Activated CD4-positive, alpha-beta T cell treated with anti-CD3 and anti-CD28 coated beads, Interleukin-2, amount 10 ng/mL, durations not matched to agents 7 days and 5 days (primary cell): ENCODE results near the gene TRAF5. TPM values are rescaled to one million over a fixed set of nuclear protein-coding genes. Genes with fewer than 3 reads are reported as not detected.

Experiments used
- total RNA-seq, 2 experiments: library from RNA; stranded (reverse); gene quantifications; one replicate each; pipeline ENCODE4 v1.2.3, GENCODE V29; 2021

The TRAF5 gene
- total RNA-seq, 2 experiments from 2014 or later: 64.5 to 65.6 TPM

Other genes with a start within 250 kb of the TRAF5 start
- gene KCNH1, start 192.7 kb upstream of the TRAF5 start, total RNA-seq: not detected
- gene RCOR3, start 67.5 kb upstream of the TRAF5 start, total RNA-seq: 10 to 100 TPM; 47.0 to 56.0 TPM
- gene RD3, start 165.3 kb downstream of the TRAF5 start, total RNA-seq: not detected